Keratinocyte (primary cell): ENCODE measurements around the gene MICU2.

Experiments used
- EZH2 ChIP-seq: IDR thresholded peaks from one replicate; pipeline ENCODE4 v1.6.1; 2012; ENCODE audit warnings: inconsistent platforms, mild to moderate bottlenecking, low read length, moderate library complexity
- TF ChIP-seq, protein P1 (sequence below), 3 experiments: IDR thresholded peaks in 1 of 3; conservative IDR thresholded peaks in 1 of 3; optimal IDR thresholded peaks in 1 of 3; 2 replicates in 2 of 3; 3 replicates in 1 of 3; pipeline versions ENCODE3 to v1.5.1; 2011; ENCODE audit warnings: low read length in 3 of 3, mild to moderate bottlenecking in 3 of 3, moderate library complexity in 2 of 3, control low read depth in 1 of 3, inconsistent platforms in 1 of 3; ENCODE audit not compliant: insufficient read depth in 2 of 3; ENCODE audit errors: extremely low read depth in 1 of 3

- TF ChIP-seq, protein P1, sequence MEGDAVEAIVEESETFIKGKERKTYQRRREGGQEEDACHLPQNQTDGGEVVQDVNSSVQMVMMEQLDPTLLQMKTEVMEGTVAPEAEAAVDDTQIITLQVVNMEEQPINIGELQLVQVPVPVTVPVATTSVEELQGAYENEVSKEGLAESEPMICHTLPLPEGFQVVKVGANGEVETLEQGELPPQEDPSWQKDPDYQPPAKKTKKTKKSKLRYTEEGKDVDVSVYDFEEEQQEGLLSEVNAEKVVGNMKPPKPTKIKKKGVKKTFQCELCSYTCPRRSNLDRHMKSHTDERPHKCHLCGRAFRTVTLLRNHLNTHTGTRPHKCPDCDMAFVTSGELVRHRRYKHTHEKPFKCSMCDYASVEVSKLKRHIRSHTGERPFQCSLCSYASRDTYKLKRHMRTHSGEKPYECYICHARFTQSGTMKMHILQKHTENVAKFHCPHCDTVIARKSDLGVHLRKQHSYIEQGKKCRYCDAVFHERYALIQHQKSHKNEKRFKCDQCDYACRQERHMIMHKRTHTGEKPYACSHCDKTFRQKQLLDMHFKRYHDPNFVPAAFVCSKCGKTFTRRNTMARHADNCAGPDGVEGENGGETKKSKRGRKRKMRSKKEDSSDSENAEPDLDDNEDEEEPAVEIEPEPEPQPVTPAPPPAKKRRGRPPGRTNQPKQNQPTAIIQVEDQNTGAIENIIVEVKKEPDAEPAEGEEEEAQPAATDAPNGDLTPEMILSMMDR (optimal IDR thresholded peaks at IDR 0.05 in 1 of 3, IDR thresholded peaks at IDR 0.05 in 1 of 3, conservative IDR thresholded peaks at IDR 0.05 in 1 of 3; ENCODE audit: extremely low read depth in 1 of 3, insufficient read depth in 2 of 3, low read length in 3 of 3), result no peak
- TF ChIP-seq EZH2, result no peak
Measured at GRCh38 chr13:21573920-21574712, 29.9 kb downstream of the MICU2 start.
